Liver (tissue), 9 donors: Measurements from ENCODE around the gene HDAC3. TPM values are rescaled to one million over a fixed set of nuclear protein-coding genes. Genes with fewer than 3 reads are reported as not detected.

Experiments
- DNase-seq: peaks from one replicate; pipeline ENCODE4 v3.0.0-alpha.2; 2017; ENCODE audit warnings: low spot score
- H3K27ac ChIP-seq, 2 donors: one replicate each; pipeline ENCODE4 v1.7.0; 2013; ENCODE audit warnings: inconsistent platforms in 2 of 2, low read length in 2 of 2, control low read depth in 1 of 2, low read depth in 1 of 2, mild to moderate bottlenecking in 1 of 2
- H3K27me3 ChIP-seq, 4 donors: one replicate each; pipeline versions ENCODE4 v1.6.1 to v1.7.0; 2013; ENCODE audit warnings: low read length in 3 of 4, inconsistent platforms in 1 of 4, mild to moderate bottlenecking in 1 of 4, moderate library complexity in 1 of 4; ENCODE audit not compliant: control insufficient read depth in 4 of 4, insufficient read depth in 4 of 4
- H3K36me3 ChIP-seq, 4 donors: one replicate each; pipeline versions ENCODE4 v1.6.1 to v1.7.0; 2013; ENCODE audit warnings: low read length in 3 of 4, mild to moderate bottlenecking in 3 of 4, low read depth in 1 of 4, moderate library complexity in 1 of 4; ENCODE audit not compliant: control insufficient read depth in 4 of 4, insufficient read depth in 3 of 4
- H3K4me1 ChIP-seq, 4 donors: one replicate each; pipeline versions ENCODE4 v1.6.1 to v1.7.0; 2013; ENCODE audit warnings: low read length in 3 of 4, mild to moderate bottlenecking in 3 of 4, moderate library complexity in 1 of 4; ENCODE audit not compliant: control insufficient read depth in 4 of 4, insufficient read depth in 4 of 4
- H3K4me3 ChIP-seq, 3 donors: one replicate each; pipeline versions ENCODE4 v1.6.1 to v1.7.0; 2013; ENCODE audit warnings: low read length in 3 of 3, control low read depth in 1 of 3, low read depth in 1 of 3, mild to moderate bottlenecking in 1 of 3
- H3K9ac ChIP-seq, 2 donors: one replicate each; pipeline ENCODE4 v1.7.0; 2013; ENCODE audit warnings: low read length in 2 of 2, mild to moderate bottlenecking in 2 of 2, moderate library complexity in 2 of 2, control low read depth in 1 of 2, low read depth in 1 of 2
- H3K9me3 ChIP-seq, 4 donors: one replicate each; pipeline versions ENCODE4 v1.6.1 to v1.7.0; 2013; ENCODE audit warnings: low read length in 3 of 4; ENCODE audit not compliant: control insufficient read depth in 4 of 4
- EGR1 ChIP-seq, 2 donors: IDR thresholded peaks; 2 replicates each; pipeline ENCODE4 v1.6.1; 2016 to 2018; ENCODE audit warnings: antibody characterized with exemption in 2 of 2, low read depth in 2 of 2
- FOXA1 ChIP-seq: IDR thresholded peaks from 2 replicates; pipeline ENCODE4 v1.6.1; 2016; ENCODE audit warnings: antibody characterized with exemption
- FOXA2 ChIP-seq: IDR thresholded peaks from 2 replicates; pipeline ENCODE4 v1.6.1; 2016; ENCODE audit warnings: antibody characterized with exemption
- GABPA ChIP-seq, 2 donors: IDR thresholded peaks in 1 of 2; conservative IDR thresholded peaks in 1 of 2; 2 replicates each; pipeline ENCODE4 v1.6.1; 2016; ENCODE audit warnings: antibody characterized with exemption in 2 of 2, mild to moderate bottlenecking in 1 of 2, moderate library complexity in 1 of 2
- HNF4A ChIP-seq, 2 donors: conservative IDR thresholded peaks; 2 replicates each; pipeline ENCODE4 v1.6.1; 2016; ENCODE audit warnings: antibody characterized with exemption in 2 of 2, mild to moderate bottlenecking in 2 of 2
- HNF4G ChIP-seq: IDR thresholded peaks from 2 replicates; pipeline ENCODE4 v1.6.1; 2016; ENCODE audit warnings: antibody characterized with exemption
- JUND ChIP-seq, 2 donors: IDR thresholded peaks; 2 replicates each; pipeline ENCODE4 v1.6.1; 2016; ENCODE audit warnings: antibody characterized with exemption in 2 of 2
- NR2F2 ChIP-seq: IDR thresholded peaks from 2 replicates; pipeline ENCODE4 v1.6.1; 2016; ENCODE audit warnings: antibody characterized with exemption
- RAD21 ChIP-seq, 2 donors: IDR thresholded peaks; 2 replicates each; pipeline ENCODE4 v1.6.1; 2016; ENCODE audit warnings: antibody characterized with exemption in 2 of 2, mild to moderate bottlenecking in 2 of 2
- RXRA ChIP-seq, 2 donors: IDR thresholded peaks; 2 replicates each; pipeline ENCODE4 v1.6.1; 2017 to 2018; ENCODE audit warnings: antibody characterized with exemption in 2 of 2, mild to moderate bottlenecking in 1 of 2
- SP1 ChIP-seq: IDR thresholded peaks from 2 replicates; pipeline ENCODE4 v1.6.1; 2018; ENCODE audit warnings: antibody characterized with exemption, mild to moderate bottlenecking
- TAF1 ChIP-seq: conservative IDR thresholded peaks from 2 replicates; pipeline ENCODE4 v1.6.1; 2016; ENCODE audit warnings: antibody characterized with exemption, mild to moderate bottlenecking
- YY1 ChIP-seq: IDR thresholded peaks from 2 replicates; pipeline ENCODE4 v1.6.1; 2016; ENCODE audit warnings: antibody characterized with exemption, mild to moderate bottlenecking
- WGBS: extraction: QIAGEN DNeasy Blood & Tissue Kit; methylation state at CpG from one replicate; pipeline ENCODE4 v1.1.7; 2013; 5-methylcytosine and 5-hydroxymethylcytosine counted together
- polyA plus RNA-seq, 2 donors: library from polyadenylated mRNA; stranded (reverse) in 1 of 2; unstranded in 1 of 2; fragments of 200-250 nt in 1 of 2; fragments of >200 nt in 1 of 2; fragmentation: Nextera tagmentation in 1 of 2; extraction: Ambion mirVana in 1 of 2; gene quantifications; one replicate each; pipeline versions ENCODE4 v1.2.1 to v1.2.3, GENCODE V29; 2013 to 2015
- total RNA-seq, 2 donors: library from RNA; depleted of rRNA; stranded (reverse); fragments of >200 nt; gene quantifications; one replicate each; pipeline ENCODE4 v1.2.3, GENCODE V29; 2014
- TF ChIP-seq, protein P1 (sequence below): fragments of 150-350 bp; IDR thresholded peaks from 2 replicates; pipeline ENCODE4 v1.5.1; 2017; ENCODE audit warnings: improper control_type of control experiment, low read depth, low read length; ENCODE audit not compliant: missing input control
- TF ChIP-seq, protein P2 (sequence below): IDR thresholded peaks from 2 replicates; pipeline ENCODE4 v1.6.1; 2016; ENCODE audit warnings: antibody characterized with exemption
- TF ChIP-seq, protein P3 (sequence below): IDR thresholded peaks from 2 replicates; pipeline ENCODE4 v1.6.1; 2016; ENCODE audit warnings: antibody characterized with exemption, mild to moderate bottlenecking
- TF ChIP-seq, protein P4 (sequence below): IDR thresholded peaks from 2 replicates; pipeline ENCODE4 v1.6.1; 2016; ENCODE audit warnings: antibody characterized with exemption
- TF ChIP-seq, protein P5 (sequence below): IDR thresholded peaks from 2 replicates; pipeline ENCODE4 v1.6.1; 2016; ENCODE audit warnings: antibody characterized with exemption
- donor health status: healthy.
- donor health status: healthy.
- donor health status: healthy.
- donor health status: healthy.
- donor health status: healthy.

Gene HDAC3
- total and polyA plus RNA-seq, 4 donors = 20.1 to 45.3 (median 35.1) TPM

DNA sequence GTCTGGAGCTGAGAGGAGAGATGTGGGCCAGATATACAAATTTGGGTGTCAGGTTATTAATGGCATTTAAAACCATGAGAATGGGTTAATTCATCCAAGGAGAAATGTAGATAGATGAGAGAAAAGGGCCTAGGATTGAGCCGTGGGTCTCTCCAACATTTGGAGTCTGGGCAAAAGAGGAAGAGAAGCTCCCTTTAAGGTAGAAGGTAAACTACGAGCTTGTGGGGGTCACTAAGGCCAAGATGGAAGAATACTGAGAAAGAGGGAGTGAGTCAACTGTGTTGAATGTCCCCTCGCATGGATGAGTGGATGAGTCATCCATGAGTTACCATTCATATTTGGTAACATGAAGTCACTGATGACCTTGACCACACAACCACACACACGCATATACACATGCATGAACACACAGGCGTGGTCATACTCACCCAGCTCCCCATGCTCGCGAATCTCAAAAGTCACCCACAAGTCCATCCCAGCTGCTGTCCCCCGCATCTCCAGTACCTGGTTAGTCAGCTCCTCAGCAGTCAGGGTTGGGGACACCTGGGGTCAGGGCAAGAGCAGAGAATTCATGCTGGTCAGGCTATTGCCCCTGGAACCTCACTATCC, 21.4 kb upstream of the HDAC3 start:
- 86% methylated on average over 8 of the region's 8 CpGs for WGBS
- TF ChIP-seq FOXA2 (no peak), SP1 (no peak), EGR1 (IDR thresholded peaks at IDR 0.05; ENCODE audit: low read depth in 2 of 2) (no peak), HNF4A (conservative IDR thresholded peaks at IDR 0.05) (no peak), JUND (IDR thresholded peaks at IDR 0.05) (no peak), YY1 (no peak), FOXA1 (no peak), RXRA (IDR thresholded peaks at IDR 0.05) (no peak), RAD21 (IDR thresholded peaks at IDR 0.05) (no peak), NR2F2 (no peak), HNF4G (no peak), TAF1 (no peak), GABPA (IDR thresholded peaks at IDR 0.05 in 1 of 2, conservative IDR thresholded peaks at IDR 0.05 in 1 of 2) (no peak)
- TF ChIP-seq, protein P1, sequence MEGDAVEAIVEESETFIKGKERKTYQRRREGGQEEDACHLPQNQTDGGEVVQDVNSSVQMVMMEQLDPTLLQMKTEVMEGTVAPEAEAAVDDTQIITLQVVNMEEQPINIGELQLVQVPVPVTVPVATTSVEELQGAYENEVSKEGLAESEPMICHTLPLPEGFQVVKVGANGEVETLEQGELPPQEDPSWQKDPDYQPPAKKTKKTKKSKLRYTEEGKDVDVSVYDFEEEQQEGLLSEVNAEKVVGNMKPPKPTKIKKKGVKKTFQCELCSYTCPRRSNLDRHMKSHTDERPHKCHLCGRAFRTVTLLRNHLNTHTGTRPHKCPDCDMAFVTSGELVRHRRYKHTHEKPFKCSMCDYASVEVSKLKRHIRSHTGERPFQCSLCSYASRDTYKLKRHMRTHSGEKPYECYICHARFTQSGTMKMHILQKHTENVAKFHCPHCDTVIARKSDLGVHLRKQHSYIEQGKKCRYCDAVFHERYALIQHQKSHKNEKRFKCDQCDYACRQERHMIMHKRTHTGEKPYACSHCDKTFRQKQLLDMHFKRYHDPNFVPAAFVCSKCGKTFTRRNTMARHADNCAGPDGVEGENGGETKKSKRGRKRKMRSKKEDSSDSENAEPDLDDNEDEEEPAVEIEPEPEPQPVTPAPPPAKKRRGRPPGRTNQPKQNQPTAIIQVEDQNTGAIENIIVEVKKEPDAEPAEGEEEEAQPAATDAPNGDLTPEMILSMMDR = no peak
- TF ChIP-seq, protein P2, sequence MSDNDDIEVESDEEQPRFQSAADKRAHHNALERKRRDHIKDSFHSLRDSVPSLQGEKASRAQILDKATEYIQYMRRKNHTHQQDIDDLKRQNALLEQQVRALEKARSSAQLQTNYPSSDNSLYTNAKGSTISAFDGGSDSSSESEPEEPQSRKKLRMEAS = no peak
- TF ChIP-seq, protein P3, sequence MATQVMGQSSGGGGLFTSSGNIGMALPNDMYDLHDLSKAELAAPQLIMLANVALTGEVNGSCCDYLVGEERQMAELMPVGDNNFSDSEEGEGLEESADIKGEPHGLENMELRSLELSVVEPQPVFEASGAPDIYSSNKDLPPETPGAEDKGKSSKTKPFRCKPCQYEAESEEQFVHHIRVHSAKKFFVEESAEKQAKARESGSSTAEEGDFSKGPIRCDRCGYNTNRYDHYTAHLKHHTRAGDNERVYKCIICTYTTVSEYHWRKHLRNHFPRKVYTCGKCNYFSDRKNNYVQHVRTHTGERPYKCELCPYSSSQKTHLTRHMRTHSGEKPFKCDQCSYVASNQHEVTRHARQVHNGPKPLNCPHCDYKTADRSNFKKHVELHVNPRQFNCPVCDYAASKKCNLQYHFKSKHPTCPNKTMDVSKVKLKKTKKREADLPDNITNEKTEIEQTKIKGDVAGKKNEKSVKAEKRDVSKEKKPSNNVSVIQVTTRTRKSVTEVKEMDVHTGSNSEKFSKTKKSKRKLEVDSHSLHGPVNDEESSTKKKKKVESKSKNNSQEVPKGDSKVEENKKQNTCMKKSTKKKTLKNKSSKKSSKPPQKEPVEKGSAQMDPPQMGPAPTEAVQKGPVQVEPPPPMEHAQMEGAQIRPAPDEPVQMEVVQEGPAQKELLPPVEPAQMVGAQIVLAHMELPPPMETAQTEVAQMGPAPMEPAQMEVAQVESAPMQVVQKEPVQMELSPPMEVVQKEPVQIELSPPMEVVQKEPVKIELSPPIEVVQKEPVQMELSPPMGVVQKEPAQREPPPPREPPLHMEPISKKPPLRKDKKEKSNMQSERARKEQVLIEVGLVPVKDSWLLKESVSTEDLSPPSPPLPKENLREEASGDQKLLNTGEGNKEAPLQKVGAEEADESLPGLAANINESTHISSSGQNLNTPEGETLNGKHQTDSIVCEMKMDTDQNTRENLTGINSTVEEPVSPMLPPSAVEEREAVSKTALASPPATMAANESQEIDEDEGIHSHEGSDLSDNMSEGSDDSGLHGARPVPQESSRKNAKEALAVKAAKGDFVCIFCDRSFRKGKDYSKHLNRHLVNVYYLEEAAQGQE = no peak
- TF ChIP-seq, protein P4, sequence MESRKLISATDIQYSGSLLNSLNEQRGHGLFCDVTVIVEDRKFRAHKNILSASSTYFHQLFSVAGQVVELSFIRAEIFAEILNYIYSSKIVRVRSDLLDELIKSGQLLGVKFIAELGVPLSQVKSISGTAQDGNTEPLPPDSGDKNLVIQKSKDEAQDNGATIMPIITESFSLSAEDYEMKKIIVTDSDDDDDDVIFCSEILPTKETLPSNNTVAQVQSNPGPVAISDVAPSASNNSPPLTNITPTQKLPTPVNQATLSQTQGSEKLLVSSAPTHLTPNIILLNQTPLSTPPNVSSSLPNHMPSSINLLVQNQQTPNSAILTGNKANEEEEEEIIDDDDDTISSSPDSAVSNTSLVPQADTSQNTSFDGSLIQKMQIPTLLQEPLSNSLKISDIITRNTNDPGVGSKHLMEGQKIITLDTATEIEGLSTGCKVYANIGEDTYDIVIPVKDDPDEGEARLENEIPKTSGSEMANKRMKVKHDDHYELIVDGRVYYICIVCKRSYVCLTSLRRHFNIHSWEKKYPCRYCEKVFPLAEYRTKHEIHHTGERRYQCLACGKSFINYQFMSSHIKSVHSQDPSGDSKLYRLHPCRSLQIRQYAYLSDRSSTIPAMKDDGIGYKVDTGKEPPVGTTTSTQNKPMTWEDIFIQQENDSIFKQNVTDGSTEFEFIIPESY = no peak
- TF ChIP-seq, protein P5, sequence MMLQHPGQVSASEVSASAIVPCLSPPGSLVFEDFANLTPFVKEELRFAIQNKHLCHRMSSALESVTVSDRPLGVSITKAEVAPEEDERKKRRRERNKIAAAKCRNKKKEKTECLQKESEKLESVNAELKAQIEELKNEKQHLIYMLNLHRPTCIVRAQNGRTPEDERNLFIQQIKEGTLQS = no peak
- Histone ChIP-seq H3K27me3 (no peaks in the 10 kb centered on the region), H3K9ac (no peak overlapping the region), H3K4me3 (no peak overlapping the region), H3K9me3 (no peaks in the 10 kb centered on the region), H3K4me1 (no peaks in the 10 kb centered on the region), H3K36me3 (peaks cover 0 to 2% (median under 1%) of the 10 kb centered on the region in 4 donors), H3K27ac (no peak overlapping the region)
- DNase-seq = no peak
